ENCODE measurements around the gene TAF8. TPM values are rescaled to one million over a fixed set of nuclear protein-coding genes. Genes with fewer than 3 reads are reported as not detected.

Gene TAF8
- total RNA-seq, 3 donors from 2014 or later, result 15.7 to 25.4 (median 21.1) TPM

GRCh38 chr6:42084889-42085288, 34.6 kb downstream of the TAF8 start:
- H3K9me3 ChIP-seq, result no peaks in the 10 kb centered on the region
- H3K4me3 ChIP-seq, result no peak overlapping the region
- H3K27me3 ChIP-seq, result no peaks in the 10 kb centered on the region
- H3K36me3 ChIP-seq, result no peaks in the 10 kb centered on the region
- no peaks in the 10 kb centered on the region for H3K4me1 ChIP-seq
- TF ChIP-seq POLR2AphosphoS5 (IDR thresholded peaks at IDR 0.05) (no peak), CTCF (IDR thresholded peaks at IDR 0.05) (no peak), POLR2A (IDR thresholded peaks at IDR 0.05) (no peak)
- intact Hi-C loops (cut with DNase I; ENCODE audit: low total_unique reads), result loop anchor here (5.0 kb wide), 1 partner anchor 292 kb away; no protein-coding TSS in a partner anchor
- H3K27ac ChIP-seq, result no peak overlapping the region
- DNase-seq (ENCODE audit: low spot score in 2 of 2), result no peak

GRCh38 chr6:42086046-42087035, 36.0 kb downstream of the TAF8 start:
- no peaks in the 10 kb centered on the region for H3K4me1 ChIP-seq
- H3K36me3 ChIP-seq, result no peaks in the 10 kb centered on the region
- DNase-seq (ENCODE audit: low spot score in 2 of 2), result peak in 1 of 2 donors; percentile 75
- no peaks in the 10 kb centered on the region for H3K9me3 ChIP-seq
- no peak for TF ChIP-seq POLR2A (IDR thresholded peaks at IDR 0.05)
- TF ChIP-seq POLR2AphosphoS5 (IDR thresholded peaks at IDR 0.05), result peak in 1 of 3 donors; percentile 67
- TF ChIP-seq CTCF (IDR thresholded peaks at IDR 0.05), result peak; percentile 46 to 69 (median 61)
- H3K27ac ChIP-seq, result peak overlapping the region; percentile 60 to 69
- intact Hi-C loops (cut with DNase I; ENCODE audit: low total_unique reads), result loop anchor here (5.0 kb wide), 1 partner anchor 291 kb away; no protein-coding TSS in a partner anchor
- no peaks in the 10 kb centered on the region for H3K27me3 ChIP-seq
- H3K4me3 ChIP-seq, result no peak overlapping the region

- H3K27ac ChIP-seq, result no peak overlapping the region
- no peaks in the 10 kb centered on the region for H3K9me3 ChIP-seq
- no peak overlapping the region for H3K4me3 ChIP-seq
- no peaks in the 10 kb centered on the region for H3K36me3 ChIP-seq
- no peaks in the 10 kb centered on the region for H3K27me3 ChIP-seq
- TF ChIP-seq POLR2AphosphoS5 (IDR thresholded peaks at IDR 0.05), result no peak
- no peak for TF ChIP-seq CTCF (IDR thresholded peaks at IDR 0.05)
- TF ChIP-seq POLR2A (IDR thresholded peaks at IDR 0.05), result no peak
- intact Hi-C loops (cut with DNase I; ENCODE audit: low total_unique reads), result loop anchor here (5.0 kb wide), 1 partner anchor 289 kb away; no protein-coding TSS in a partner anchor
- H3K4me1 ChIP-seq, result no peaks in the 10 kb centered on the region
- DNase-seq (ENCODE audit: low spot score in 2 of 2), result no peak
These were observed 37.8 kb downstream of the TAF8 start for GRCh38 chr6:42088101-42088591.

GRCh38 chr6:42090819-42091717, 40.7 kb downstream of the TAF8 start:
- no peaks in the 10 kb centered on the region for H3K9me3 ChIP-seq
- no peaks in the 10 kb centered on the region for H3K4me1 ChIP-seq
- no peak overlapping the region for H3K27ac ChIP-seq
- no peak overlapping the region for H3K4me3 ChIP-seq
- no peak for TF ChIP-seq CTCF (IDR thresholded peaks at IDR 0.05)
- no peak for TF ChIP-seq POLR2AphosphoS5 (IDR thresholded peaks at IDR 0.05)
- TF ChIP-seq POLR2A (IDR thresholded peaks at IDR 0.05), result no peak
- H3K27me3 ChIP-seq, result no peaks in the 10 kb centered on the region
- intact Hi-C loops (cut with DNase I; ENCODE audit: low total_unique reads), result no loop called here
- no peak for DNase-seq (ENCODE audit: low spot score in 2 of 2)
- H3K36me3 ChIP-seq, result no peaks in the 10 kb centered on the region
